HG02938 (cell line): ENCODE measurements around the gene LMTK3.
"Not testable (repeated sequence)": the region's sequence is repeated elsewhere in the genome, so short reads cannot be mapped to it uniquely, and the experiment has no call there.

Source experiments
- ATAC-seq: cut with Tn5 transposase; IDR thresholded peaks from one replicate; pipeline ENCODE4 v1.9.1; 2021; ENCODE audit warnings: mild to moderate bottlenecking, moderate library complexity; ENCODE audit not compliant: unreplicated experiment

Gene LMTK3

DNA sequence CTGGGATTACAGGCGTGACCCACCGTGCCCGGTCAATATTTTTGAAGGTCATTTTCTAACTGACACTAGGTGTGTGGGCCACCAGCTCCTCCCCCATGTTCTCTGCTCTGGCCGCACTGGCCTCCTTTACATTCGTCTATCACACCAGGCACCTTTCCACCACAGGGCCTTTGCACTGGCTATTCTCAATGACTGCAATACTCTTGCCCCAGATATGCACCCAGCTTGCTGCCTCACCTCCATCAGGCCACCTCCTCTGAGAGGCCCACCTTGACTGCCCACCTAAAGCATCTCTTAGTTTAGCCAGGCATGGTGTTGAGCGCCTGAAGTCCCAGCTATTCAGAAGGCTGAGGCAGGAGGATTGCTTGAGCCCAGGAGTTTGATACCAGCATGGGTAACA is 30.2 kb upstream of the LMTK3 start:
- ATAC-seq: no peak

DNA sequence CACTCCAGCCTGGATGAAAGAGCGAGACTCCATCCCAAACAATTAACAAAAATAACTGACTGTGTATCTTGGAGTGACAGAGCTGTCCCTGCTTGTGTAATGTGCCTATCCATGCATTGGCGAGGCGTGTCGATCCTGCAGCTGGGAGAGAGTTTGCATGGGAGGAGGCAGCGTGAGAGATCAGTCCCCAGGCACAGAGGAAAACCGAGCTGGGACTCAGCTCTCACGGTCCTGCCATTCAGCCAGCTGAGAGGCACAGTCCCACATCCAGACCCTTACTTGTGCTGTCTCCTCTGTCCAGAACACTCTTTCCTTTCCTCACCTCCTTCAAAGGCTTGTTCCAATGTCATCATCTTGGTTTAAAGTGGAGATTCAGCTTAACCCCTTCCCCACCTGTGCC is 28.5 kb upstream of the LMTK3 start:
- ATAC-seq: no peak

DNA sequence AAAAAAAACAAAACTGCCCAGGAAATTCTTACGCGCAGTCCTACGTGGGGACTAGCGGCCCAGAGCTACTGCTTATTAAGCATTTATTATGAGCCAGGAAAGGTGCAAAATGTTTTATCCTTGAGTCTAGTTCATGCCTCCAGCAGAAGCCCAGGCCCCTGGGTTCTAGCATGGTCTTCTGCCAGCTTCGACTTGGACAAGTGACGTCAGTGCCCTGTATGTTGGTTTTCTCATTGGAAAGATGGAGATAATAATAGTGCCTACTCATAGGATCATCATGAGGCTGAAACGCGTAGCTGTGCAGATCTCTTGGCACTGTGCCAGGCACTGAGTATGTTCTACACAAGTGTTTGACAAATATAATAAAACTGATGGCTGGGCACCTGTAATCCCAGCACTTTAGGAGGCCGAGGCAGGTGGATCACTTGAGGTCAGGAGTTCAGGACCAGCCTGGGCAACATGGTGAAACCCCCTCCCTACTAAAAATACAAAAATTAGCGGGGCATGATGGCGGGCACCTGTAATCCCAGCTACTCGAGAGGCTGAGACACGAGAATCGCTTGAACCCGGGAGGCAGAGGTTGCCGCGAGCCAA is 28.0 kb upstream of the LMTK3 start:
- ATAC-seq: no peak

DNA sequence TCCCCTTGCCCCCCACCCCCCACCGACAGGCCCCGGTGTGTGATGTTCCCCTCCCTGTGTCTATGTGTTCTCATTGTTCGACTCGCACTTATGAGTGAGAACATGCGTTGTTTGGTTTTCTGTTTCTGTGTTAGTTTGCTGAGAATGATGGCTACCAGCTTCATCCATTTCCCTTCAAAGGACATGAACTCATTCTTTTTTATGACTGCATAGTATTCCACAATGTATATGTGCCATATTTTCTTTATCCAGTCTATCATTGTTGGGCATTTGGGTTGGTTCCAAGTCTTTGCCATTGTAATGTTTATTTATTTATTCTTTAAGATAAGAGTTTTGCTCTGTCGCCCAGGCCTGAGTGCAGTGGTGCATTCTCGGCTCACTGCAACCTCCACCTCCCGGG is 26.4 kb upstream of the LMTK3 start:
- ATAC-seq: not testable (repeated sequence)

DNA sequence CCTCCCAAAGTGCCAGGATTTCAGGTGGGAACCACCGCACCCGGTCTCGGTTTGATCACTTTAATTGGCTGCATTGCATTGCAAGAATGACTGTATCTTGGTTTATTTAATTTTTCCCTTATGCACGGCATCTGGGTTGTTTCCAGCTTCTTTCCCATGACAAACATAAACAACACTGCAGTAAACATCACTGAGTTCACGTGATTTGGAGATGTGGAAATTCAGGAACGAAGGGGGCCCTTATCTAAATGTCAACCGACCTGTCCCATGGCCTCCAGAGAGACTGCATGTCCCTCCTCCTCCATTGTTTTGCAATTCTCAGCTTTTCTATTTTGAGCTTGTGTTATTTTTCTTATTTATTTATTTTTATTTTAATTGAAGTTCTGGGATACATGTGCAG is 25.9 kb upstream of the LMTK3 start:
- no peak for ATAC-seq

DNA sequence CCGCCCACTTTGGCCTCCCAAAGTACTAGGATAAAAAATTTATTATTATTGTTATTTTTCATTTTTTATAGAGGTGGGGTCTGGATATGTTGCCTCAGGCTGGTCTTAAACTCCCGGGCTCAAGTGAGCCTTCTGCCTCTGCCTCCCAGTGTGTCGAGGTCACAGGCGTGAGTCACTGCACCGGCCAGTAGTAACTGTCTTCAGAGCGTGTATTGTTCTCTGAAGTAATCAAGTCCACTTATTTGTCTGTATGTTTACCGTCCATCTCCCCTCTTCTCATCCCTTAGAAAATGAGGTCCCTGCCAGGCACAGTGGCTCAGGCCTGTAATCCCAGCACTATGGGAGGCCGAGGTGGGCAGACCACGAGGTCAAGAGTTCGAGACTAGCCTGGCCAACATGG is 22.1 kb upstream of the LMTK3 start:
- ATAC-seq: no peak

DNA sequence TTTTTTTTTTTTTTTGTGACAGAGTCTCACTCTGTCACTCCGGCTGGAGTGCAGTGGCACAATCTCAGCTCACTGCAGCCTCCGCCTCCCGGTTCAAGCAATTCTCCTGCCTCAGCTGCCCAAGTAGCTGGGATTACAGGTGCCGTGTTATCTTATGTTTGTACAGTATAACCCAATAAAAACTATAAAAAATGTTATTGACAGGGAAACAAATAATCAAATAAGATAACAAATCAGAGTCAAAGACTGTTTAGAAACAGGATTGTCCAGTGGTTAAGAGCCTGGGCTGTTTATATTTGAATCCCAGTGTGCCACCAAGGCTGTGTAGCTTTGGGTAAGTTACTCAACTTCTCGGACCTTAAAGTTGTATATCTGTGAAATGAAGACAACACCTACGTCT is 19.1 kb upstream of the LMTK3 start:
- ATAC-seq: no peak

DNA sequence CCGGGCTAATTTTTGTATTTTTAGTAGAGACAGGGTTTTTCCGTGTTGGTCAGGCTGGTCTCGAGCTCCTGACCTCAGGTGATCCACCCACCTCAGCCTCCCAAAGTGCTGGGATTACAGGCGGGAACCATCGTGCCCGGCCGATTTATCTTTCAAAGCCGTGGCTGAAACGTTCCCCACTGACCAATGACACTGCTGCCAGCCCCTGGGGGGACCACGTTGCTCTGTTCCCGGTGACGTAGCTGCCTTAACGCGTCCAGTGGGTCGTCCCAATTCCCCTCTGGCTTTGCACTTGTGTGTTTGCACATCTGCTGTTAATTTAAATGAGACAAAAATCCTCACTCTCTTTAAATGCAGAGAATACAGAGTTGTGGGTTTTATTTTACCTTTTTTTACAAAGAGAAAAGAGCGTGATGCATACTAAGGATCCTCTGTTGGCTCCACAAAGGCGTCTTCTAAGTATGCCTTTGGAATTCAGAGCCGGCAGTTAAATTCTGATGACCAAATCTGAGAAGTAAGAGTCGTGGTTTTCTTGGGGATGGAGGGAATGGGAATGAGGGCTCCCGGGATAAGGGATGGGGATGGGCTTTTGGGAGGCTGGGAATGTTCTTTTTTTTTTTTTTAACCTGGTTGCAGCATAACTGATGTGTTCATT is 18.6 kb upstream of the LMTK3 start:
- ATAC-seq: no peak

DNA sequence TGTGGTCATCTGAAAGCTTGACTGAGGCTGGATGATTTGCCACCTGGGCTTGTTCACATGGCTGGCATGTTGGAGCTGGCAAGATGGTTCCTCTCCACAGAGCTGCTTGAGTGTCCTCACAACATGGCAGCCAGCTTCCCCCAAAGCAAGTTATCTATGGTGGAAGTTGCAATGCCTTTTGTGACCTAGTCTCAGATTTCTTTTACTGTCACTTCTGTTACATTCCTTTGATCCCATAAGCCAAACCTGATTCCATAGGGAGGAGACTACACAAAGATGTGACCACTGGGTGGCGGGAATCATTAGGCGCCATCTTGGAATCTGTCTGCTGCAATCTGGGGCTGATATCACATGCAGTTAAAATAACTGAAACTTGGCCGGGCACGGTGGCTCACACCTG is 17.5 kb upstream of the LMTK3 start:
- no peak for ATAC-seq

DNA sequence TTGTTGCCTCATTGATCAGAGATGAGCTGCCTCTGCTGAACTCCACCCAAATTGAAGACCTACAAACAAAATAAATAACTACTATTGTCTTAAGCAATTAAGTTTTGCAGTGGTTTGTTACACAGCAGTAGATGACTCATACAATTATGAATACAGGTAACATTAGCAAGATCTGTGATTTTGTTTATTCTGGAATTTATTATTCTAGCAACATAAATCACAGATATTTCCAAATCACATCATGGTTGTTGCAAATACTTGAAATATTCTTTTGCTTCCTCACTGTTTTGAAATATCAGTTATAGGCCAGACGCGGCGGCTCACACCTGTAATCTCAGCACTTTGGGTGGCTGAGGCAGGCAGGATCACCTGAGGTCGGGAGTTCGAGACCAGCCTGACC is 13.1 kb upstream of the LMTK3 start:
- ATAC-seq: no peak

DNA sequence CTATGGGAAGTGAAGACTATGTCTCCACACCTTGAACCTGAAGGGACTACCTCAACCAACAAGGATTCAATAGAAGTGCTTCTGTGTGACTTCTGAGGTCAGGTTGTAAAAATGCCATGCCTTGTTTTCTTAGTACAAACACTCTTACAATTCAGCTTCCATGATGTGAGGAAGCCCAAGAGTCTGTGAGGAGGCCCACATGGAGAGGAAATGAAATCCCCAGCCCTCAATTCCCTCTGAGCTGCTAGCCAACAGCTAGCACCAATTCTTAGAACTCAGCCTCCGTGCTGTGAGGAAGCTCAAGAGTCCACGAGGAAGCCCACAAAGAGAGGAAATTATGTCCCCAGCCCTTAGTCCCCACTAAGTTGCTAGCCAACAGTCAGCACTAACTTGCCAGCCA is 12.6 kb upstream of the LMTK3 start:
- no peak for ATAC-seq

DNA sequence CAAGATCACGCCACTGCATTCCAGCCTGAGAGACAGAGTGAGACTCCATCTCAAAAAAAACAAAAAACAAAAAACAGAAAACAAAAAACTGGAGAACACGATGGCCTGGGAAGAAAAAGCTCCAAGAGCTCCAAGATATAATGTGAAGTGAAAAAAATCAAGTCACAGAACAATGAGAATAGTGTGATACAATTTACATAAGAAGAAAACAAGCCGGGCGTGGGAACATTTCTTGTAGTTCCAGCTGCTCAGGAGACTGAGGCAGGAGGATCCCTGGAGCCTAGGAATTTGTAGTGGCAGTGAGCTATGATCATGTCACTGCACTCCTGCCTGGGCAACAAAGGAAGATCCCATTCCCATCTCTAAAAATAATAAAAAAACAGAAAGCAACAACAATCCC is 8.5 kb upstream of the LMTK3 start:
- ATAC-seq: no peak

DNA sequence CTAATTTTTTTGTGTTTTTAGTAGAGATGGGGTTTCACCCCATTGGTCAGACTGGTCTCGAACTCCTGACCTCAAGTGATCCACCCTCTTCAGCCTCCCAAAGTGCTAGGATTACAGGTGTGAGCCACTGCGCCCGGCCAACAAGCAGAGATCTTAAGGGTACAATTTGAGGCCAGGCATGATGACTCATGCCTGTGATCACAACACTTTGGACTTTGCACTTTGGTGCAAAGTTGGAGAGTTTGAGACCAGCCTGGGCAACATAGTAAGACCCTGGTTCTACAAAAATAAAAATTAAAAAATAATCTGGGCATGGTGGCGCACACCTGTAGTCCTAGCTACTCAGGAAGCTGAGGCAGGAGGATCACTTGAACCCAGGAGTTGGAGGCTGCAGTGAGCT is 7.8 kb upstream of the LMTK3 start:
- ATAC-seq: not testable (repeated sequence)

DNA sequence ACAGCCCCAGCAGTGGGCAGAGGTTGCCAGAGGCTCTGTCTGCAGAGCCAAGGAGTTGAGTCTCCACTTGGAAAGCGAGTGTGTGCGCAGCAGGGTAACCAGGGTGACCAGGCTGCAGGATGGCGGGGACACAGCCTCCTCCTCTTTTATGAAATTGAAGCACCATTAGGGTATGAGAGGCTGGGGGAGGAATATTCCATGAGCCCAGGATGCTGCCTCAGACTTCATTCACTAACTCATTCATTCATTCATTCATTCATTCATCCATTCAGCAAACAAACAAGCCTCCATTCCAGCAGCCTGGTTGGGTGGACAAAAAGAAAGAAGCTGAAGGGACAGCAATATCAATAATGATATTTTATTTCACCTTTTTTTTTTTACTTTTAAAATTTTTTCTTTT is 6.6 kb upstream of the LMTK3 start:
- no peak for ATAC-seq

DNA sequence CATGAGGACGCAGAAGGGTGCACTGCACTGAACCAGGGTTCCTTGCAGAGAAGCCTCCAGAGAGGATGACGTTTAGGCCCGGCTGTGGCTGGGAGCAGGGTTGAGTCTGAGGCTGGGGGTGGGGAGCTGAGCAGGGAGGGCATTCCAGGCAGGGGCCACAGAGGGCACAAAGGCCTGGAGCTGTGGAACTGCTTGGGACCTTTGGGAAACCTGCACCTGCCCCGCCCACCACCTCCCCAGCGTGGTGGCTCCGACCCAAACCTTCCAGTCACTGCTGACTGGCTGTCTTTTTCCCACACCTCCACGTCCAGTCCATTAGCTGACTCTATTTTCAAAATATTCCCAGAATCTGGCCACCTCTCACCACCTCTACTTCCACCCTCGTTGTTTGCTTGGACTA is 4.9 kb upstream of the LMTK3 start:
- no peak for ATAC-seq

DNA sequence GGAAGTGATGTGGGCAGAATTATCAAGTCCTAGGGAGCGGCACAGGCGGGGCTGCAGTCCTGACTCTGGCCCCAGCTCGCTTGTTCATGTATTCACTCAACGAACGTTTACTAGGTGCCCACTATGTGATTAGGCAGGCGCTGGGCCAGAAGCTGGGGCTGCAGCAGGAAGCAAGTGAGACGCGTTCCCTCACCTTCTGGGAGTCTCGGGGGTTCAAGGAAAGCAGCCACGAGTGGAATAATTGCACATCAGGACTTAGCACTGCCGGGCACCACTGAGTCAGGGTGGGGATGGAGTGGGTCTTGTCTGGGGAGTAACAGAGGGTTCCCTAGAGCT is 2.5 kb upstream of the LMTK3 start:
- ATAC-seq: no peak

DNA sequence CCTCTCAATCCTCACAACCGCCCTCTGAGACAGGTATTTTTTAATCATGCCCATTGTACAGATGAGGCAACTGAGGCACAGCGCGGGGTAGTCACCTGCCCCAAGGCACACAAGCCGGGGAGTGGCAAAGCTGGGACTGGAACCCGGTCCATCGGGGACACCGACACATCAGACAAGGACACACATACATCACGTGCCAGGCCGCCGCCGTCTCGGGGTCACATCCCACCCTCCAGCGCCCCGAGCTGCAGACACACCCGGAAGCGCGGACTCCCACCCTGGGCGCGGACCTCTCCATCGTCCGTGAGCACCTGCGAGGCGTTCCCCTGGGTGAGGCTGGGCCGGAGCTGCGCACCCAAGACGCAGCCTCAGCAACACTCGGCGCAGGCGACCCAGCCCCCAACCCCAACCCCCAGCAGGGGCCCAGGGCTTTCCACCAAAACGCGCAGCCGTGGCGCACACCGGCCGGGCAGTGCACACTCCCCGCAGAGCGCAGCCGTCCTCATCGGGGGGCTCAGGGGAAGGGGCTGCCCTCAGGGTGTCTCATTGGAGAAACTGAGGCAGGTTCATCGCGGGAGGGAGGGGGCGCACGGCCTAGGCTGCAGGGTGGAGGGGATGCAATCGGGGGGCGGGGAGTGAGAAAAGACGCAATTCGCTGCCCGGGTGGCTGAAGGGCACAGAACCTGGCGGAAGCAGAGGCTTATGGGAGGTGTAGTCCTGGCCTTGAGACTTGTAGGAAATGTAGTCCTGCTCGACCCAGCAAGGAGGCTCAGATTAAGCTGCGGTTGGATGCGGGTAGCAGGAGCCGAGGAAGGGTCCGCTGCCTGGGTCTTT is 1.9 kb upstream of the LMTK3 start:
- no peak for ATAC-seq

DNA sequence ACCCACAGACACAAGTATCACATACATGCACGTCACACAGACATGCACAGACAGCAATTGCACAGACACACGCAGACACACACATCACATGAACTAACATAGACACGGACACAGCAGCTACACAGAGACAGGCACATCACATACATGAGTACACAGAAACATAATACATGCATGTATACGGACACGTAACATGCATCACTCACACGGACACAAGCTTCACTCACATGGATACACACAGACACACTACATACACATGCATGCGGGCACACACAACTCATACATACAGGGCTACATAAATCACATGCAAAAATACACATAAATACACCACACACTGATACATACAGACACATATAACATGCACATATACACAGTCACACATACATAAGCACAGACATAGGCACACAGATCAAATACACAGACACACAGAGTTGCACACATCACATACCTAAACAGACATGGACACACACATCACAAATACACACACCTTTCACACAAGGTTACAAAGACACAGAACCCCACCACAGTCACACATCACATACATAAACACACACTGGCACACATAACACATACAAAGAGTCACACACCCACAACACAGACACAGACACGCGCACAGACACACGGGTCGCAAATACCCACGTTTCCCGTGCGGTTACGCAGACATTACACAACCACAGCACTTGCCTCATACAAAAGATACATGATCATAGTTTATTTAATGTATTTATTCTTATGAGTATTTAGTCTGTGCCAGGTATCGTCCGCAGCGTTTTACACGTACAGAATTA is 1.1 kb upstream of the LMTK3 start:
- no peak for ATAC-seq

DNA sequence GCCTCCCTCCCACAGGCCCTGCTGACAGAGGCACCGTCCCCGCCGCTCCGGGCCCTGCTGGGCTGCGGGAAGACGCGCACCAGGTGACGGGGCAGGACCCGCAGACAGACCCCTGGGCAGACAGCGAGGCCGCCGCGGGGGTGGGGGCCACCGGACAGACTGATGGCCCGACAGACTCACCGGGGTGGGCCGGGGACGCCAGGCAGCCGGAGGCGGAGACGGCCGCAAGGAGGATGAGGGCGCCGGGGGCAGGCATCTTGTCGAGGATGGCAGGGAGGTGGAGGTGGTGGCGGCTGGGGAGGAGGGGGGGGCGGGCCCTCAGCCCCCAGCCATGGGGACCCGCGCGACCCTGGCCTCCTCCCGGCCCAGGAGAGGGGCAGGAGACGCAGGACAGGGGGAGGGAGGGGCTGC is 309 bp downstream of the LMTK3 start:
- no peak for ATAC-seq

DNA sequence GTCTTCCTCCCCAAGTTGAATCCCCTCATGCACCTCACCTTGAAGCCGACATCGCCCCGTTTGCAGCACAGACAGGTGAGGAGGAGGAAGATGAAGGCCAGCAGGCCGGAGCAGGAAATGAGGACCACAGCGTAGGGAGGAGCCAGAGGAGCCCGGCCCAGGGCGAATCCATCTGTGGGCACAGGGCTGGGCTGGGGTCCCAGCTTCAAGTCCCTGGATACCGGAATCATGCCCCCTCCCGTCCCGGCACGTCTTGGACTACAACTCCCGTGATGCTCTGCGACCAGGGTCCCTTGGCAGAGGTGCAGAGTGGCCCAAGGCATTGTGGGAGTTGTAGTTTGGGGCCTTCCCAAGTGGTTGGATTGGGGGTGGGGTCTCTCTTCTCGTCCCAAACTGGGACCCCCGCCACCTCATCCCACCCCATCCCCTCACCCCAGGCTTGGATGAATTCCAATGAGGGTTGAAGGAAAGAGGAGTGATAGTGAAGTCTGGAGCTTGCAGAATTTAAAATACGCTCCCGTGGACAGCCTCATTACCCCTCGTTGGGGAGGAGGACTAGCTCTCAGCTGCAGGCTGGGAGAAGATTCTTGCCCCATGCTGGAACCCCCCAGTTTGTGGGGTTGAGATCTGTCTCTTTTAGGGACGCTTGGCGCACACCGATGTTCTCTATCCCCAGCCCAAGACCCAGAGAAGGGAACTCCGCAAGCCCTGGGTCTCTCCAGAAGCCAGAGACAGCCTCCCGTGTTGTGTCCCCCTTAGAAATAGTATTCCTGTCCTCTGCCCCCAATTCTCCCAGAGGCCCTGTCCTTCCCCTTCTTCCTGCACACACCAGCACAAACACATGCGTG is 990 bp downstream of the LMTK3 start:
- ATAC-seq: no peak
